ENCODE data around the gene PRSS57.

GRCh38 chr19:682678-683320 lies 12.5 kb downstream of the PRSS57 start:
- TF ChIP-seq CTCF (conservative IDR thresholded peaks at IDR 0.05 in 1 of 2, IDR thresholded peaks at IDR 0.05 in 1 of 2; ENCODE audit: low read depth in 1 of 2, low read length in 2 of 2) (no peak), EZH2 (IDR thresholded peaks at IDR 0.05; ENCODE audit: low read length, missing control alignments) (no peak)
